AG09309 (cell line): Measurements from ENCODE around the gene ZNF396.
A peak's percentile ranks its signal among the peaks of the same experiment; 100 is the strongest.

Source experiments
- DNase-seq: peaks from one replicate; pipeline ENCODE4 v3.0.0-alpha.2; 2010; ENCODE audit warnings: low read depth
- H3K4me3 ChIP-seq: 2 replicates; pipeline ENCODE4 v1.5.1; 2011; ENCODE audit warnings: mild to moderate bottlenecking, low read depth, low read length, moderate library complexity; ENCODE audit not compliant: control insufficient read depth
- TF ChIP-seq, protein P1 (sequence below): IDR thresholded peaks from 2 replicates; pipeline ENCODE4 v1.5.1; 2011; ENCODE audit warnings: mild to moderate bottlenecking, low read depth, low read length, inconsistent platforms; ENCODE audit not compliant: insufficient read depth, control insufficient read depth; ENCODE audit errors: missing control alignments

Gene ZNF396

GRCh38 chr18:35361570-35362321 is 15.4 kb downstream of the ZNF396 start:
- no peak overlapping the region for H3K4me3 ChIP-seq
- DNase-seq = no peak
- TF ChIP-seq, protein P1, sequence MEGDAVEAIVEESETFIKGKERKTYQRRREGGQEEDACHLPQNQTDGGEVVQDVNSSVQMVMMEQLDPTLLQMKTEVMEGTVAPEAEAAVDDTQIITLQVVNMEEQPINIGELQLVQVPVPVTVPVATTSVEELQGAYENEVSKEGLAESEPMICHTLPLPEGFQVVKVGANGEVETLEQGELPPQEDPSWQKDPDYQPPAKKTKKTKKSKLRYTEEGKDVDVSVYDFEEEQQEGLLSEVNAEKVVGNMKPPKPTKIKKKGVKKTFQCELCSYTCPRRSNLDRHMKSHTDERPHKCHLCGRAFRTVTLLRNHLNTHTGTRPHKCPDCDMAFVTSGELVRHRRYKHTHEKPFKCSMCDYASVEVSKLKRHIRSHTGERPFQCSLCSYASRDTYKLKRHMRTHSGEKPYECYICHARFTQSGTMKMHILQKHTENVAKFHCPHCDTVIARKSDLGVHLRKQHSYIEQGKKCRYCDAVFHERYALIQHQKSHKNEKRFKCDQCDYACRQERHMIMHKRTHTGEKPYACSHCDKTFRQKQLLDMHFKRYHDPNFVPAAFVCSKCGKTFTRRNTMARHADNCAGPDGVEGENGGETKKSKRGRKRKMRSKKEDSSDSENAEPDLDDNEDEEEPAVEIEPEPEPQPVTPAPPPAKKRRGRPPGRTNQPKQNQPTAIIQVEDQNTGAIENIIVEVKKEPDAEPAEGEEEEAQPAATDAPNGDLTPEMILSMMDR = no peak

DNA sequence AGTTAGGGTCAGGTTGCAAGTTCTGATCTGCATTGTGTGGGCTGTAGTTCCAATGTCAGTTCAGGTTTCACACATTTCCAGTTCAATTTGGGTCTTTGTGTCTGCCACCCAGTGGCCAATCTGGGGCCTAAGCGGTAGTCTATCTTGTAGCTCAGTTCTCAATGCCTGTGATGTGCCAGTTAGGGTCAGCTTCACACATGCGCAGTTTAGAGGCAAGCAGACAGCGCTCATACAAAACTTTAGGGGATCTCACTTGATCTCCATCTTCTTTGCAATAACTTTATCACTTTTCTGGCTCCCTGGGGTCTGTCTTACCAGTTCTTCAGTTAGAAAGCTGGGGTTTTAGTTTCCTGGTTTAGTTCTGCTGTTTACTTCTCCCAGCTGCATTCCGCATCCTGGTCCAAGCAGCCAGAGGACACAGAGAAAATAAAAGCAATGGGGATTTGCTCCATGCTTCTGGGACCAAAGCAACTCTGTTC is 22.0 kb downstream of the ZNF396 start:
- DNase-seq = no peak
- no peak overlapping the region for H3K4me3 ChIP-seq
- TF ChIP-seq, protein P1 = peak; percentile 79

DNA sequence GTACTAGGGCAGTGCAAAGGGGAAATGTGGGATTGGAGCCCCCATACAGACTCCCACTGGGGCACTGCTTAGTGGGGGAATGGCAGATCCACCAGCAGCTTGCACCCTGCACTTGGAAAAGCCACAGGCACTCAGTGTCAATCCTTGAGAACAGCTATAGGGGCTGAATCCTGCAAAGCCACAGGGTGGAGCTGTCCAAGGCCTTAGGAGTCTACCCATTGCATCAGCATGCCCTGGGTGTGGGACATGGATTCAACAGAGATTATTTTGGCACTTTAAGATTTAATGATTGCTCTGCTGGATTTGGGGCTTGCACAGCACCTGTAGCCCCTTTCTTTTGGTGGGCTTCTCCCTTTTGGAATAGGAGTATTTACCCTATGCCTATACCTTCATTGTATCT is 24.4 kb downstream of the ZNF396 start:
- H3K4me3 ChIP-seq = no peak overlapping the region
- DNase-seq = no peak
- TF ChIP-seq, protein P1 = no peak

GRCh38 chr18:35352283-35352682 is 24.9 kb downstream of the ZNF396 start:
- no peak overlapping the region for H3K4me3 ChIP-seq
- DNase-seq = no peak
- TF ChIP-seq, protein P1 = no peak

- TF ChIP-seq, protein P1 = no peak
These were observed 29.1 kb downstream of the ZNF396 start for GRCh38 chr18:35348001-35348400.

GRCh38 chr18:35345950-35346349 is 31.2 kb downstream of the ZNF396 start:
- TF ChIP-seq, protein P1 = no peak
- H3K4me3 ChIP-seq = no peak overlapping the region
- DNase-seq = no peak

More at GRCh38 chr18:35348001-35348400, 29.1 kb downstream of the ZNF396 start:
- H3K4me3 ChIP-seq = no peak overlapping the region
- DNase-seq = no peak

DNA sequence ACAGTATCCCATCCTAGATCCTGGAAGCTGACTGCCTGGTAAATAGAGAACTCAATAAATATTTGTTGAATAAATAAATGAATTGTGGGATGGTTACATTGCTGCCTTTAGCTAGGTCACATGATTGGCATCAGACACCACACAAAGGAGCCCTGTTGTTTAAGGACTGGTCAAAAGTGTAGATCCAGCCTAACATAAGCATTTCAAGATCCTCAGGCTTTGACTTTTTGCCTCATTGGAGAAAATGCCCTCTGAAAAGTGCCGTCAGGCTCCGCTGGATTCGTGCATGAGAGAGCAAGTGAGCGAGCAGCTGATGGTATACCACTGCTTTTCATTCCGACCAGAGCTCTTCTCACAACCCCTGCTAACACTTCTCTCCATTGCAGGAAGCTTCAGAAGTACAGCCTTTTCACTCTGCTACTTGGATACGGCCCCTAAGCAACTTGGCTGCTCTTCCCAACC is 31.6 kb downstream of the ZNF396 start:
- no peak overlapping the region for H3K4me3 ChIP-seq
- TF ChIP-seq, protein P1 = no peak
- DNase-seq = no peak
